HG03354 (cell line): ENCODE measurements around the gene PGM1.

Experiments used
- ATAC-seq: cut with Tn5 transposase; IDR thresholded peaks from one replicate; pipeline ENCODE4 v1.9.1; 2021; ENCODE audit warnings: mild to moderate bottlenecking; ENCODE audit not compliant: unreplicated experiment, poor library complexity, severe bottlenecking

PGM1 gene

GRCh38 chr1:63599799-63600198 lies 6.6 kb downstream of the PGM1 start:
- ATAC-seq, result no peak

- ATAC-seq, result no peak
Observed at GRCh38 chr1:63600248-63600647, 7.0 kb downstream of the PGM1 start.

- ATAC-seq, result no peak
Observed at GRCh38 chr1:63601061-63601460, 7.8 kb downstream of the PGM1 start.

- ATAC-seq, result no peak
Observed at GRCh38 chr1:63601463-63601862, 8.3 kb downstream of the PGM1 start.

GRCh38 chr1:63601912-63602311 lies 8.7 kb downstream of the PGM1 start:
- ATAC-seq, result no peak

- ATAC-seq, result no peak
Observed at GRCh38 chr1:63602629-63603028, 9.4 kb downstream of the PGM1 start.

- ATAC-seq, result no peak
Observed at GRCh38 chr1:63603810-63604209, 10.6 kb downstream of the PGM1 start.

- no peak for ATAC-seq
Observed at GRCh38 chr1:63607322-63607721, 14.1 kb downstream of the PGM1 start.

GRCh38 chr1:63611231-63611630 lies 18.0 kb downstream of the PGM1 start:
- ATAC-seq, result no peak

- no peak for ATAC-seq
Observed at GRCh38 chr1:63612564-63612963, 19.4 kb downstream of the PGM1 start.

GRCh38 chr1:63612971-63613370 lies 19.8 kb downstream of the PGM1 start:
- ATAC-seq, result no peak

GRCh38 chr1:63615768-63616420 lies 22.7 kb downstream of the PGM1 start:
- peak; percentile 70 for ATAC-seq

- no peak for ATAC-seq
Observed at GRCh38 chr1:63617450-63617849, 24.2 kb downstream of the PGM1 start.

- no peak for ATAC-seq
Observed at GRCh38 chr1:63618011-63618410, 24.8 kb downstream of the PGM1 start.

GRCh38 chr1:63619558-63619957 lies 26.3 kb downstream of the PGM1 start:
- no peak for ATAC-seq

GRCh38 chr1:63620671-63621070 lies 27.5 kb downstream of the PGM1 start:
- no peak for ATAC-seq

- no peak for ATAC-seq
Observed at GRCh38 chr1:63621075-63621474, 27.9 kb downstream of the PGM1 start.

- no peak for ATAC-seq
Observed at GRCh38 chr1:63621698-63622097, 28.5 kb downstream of the PGM1 start.

GRCh38 chr1:63622849-63623566 lies 29.8 kb downstream of the PGM1 start:
- ATAC-seq, result no peak

GRCh38 chr1:63623952-63624351 lies 30.7 kb downstream of the PGM1 start:
- ATAC-seq, result no peak

GRCh38 chr1:63624911-63625310 lies 31.7 kb downstream of the PGM1 start:
- no peak for ATAC-seq

GRCh38 chr1:63626222-63626621 lies 33.0 kb downstream of the PGM1 start:
- no peak for ATAC-seq
